HG03354 (cell line): ENCODE measurements around the gene EIF5A.

Experiments
- ATAC-seq: cut with Tn5 transposase; IDR thresholded peaks from one replicate; pipeline ENCODE4 v1.9.1; 2021; ENCODE audit warnings: mild to moderate bottlenecking; ENCODE audit not compliant: unreplicated experiment, poor library complexity, severe bottlenecking

EIF5A gene

DNA sequence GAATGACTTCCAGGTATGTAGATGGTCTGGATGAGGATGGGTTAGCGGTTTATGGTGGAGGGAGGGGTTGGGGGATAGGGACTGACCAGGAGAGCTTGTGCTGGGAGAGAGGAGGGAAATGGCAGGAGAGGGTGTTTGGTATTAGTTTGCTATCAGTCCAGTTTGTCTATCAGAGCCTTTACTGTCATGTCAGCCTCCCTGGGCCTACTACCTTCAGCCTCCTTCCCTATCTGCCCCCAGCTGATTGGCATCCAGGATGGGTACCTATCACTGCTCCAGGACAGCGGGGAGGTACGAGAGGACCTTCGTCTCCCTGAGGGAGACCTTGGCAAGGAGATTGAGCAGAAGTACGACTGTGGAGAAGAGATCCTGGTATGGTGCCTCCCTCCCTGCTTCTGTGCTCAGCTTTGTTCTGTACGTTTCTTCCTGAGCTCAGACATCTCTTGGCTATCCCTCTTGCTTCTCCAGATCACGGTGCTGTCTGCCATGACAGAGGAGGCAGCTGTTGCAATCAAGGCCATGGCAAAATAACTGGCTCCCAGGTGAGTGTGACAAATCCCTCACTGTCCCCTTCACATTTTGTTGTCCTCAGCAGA, 3.8 kb downstream of the EIF5A start:
- no peak for ATAC-seq

- ATAC-seq, result no peak
Observed at GRCh38 chr17:7312432-7313087, 5.1 kb downstream of the EIF5A start.

GRCh38 chr17:7313088-7313889, 5.9 kb downstream of the EIF5A start:
- ATAC-seq, result no peak

- no peak for ATAC-seq
Observed at GRCh38 chr17:7313890-7314718, 6.7 kb downstream of the EIF5A start.

- peak; percentile 85 for ATAC-seq
Observed at GRCh38 chr17:7314719-7315569, 7.5 kb downstream of the EIF5A start, which contains the start of gene GPS2. TSS of gene GPS2 (minus strand) at chr17:7315360. CDS start at chr17:7315052, 308 bp downstream.

DNA sequence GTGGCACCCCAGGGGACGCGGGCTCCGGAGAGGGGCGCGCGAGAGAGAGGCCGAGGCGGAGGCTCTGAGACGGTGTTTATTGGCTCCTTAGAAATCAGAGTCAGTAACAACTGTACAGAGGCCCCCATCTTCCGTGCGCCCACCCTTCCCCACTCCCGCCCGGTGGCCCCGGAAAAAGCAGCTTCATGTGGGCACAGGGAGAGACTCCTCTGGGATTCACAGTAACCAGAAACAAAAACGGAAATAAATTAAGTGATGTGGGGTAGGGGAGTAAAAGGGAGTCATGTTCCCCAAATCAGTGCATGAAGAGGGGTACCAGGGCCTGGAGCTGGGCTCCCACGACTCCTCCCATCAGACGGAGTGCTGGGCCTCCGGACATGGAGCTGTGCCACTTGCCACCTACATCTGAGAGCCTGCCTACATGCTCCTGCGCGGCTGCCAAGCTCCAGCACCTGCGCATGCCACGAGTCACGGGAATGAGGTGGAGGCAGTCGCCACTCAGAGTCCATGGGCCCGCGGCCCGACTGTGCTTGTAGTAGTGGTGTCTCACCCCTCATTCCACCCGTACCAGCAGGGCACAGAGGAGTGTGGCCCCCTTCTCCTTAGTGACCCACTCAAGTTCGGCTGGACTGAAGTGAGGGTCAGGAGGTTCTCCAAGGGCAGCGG, 8.3 kb downstream of the EIF5A start:
- ATAC-seq, result no peak

DNA sequence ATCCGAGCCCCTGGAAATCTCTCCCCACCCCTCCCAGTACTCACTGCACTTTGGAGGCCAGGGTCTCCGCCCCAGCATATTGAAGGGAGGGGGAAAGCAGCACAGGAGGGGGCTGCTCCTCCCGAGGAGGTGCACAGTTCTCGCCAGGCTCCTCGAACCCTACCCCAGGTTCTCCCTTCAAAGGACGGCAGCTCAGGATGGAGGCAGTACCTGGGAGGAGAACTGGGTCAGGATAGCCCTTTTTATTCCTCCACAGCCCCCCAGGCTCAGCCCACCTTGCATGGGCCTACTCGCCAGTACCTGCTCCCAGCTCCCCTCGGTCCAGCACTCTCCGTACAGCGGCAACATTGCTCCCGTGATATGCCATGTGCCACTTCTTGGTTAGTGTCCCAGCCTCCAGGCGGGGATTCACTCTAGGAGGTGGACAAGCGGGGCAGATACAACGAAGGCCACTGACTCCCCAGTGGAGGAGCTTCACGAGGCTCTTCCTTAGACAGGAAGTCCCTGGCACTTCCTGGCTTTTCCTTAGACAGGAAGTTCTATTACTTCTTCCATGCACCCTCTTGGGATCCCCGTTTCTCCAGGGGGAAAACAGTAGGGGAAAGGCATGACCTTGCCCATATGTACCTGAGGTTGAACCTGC, 9.9 kb downstream of the EIF5A start:
- no peak for ATAC-seq

DNA sequence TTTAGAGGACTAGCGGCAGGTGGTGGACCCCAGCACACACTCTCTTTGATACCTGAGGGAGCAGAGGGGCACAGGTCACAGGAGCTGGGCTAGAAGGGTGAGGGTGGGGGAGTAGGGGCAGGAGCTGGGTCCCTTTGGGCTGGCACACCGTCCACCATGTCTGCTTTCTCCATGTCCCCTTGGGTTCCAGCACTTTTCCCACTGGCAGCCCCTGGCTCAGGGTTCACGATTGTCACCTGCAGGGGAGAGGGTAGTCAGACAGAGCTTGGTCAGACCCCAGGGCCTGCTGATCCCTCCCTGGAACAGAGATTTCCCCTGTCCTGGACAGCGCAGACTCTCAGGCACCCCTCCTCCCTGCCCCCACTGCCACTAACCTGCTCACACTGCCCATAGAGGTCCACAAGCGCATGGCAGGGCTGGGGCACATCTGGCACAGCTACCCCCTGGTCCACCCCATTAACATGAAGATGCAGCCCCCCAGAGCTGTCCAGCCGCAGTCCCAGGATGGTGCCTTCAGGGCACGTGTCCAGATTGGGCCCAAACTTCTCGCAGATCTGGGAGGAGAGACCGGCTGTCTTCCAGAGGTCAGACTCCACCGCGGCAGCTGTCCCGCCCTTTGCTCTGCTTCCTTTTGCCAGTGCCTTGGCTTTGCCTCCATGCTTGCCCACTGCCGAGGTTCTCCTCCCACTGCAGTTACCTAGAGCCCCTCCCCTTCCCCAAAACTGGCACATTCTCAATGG, 10.9 kb downstream of the EIF5A start:
- no peak for ATAC-seq

DNA sequence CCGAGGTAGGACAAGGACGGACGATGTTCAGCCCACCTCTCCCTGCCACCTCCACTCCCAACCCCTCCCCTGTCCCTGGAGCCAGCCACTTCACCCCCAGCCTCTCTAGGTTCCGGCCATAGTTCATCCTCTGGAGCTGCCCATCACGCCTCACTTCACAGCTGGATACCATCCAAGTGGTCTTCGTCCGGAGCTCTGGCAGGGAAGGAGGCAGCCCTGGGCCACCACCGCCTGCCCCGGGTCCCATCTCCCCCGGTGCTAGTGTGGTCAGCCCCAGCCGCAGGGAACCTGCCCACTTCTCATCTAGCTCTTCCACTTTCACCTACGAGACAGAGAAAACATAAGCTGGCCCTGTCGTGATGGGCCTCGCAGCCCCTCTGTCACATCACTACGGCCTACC, 14.0 kb downstream of the EIF5A start:
- no peak for ATAC-seq

DNA sequence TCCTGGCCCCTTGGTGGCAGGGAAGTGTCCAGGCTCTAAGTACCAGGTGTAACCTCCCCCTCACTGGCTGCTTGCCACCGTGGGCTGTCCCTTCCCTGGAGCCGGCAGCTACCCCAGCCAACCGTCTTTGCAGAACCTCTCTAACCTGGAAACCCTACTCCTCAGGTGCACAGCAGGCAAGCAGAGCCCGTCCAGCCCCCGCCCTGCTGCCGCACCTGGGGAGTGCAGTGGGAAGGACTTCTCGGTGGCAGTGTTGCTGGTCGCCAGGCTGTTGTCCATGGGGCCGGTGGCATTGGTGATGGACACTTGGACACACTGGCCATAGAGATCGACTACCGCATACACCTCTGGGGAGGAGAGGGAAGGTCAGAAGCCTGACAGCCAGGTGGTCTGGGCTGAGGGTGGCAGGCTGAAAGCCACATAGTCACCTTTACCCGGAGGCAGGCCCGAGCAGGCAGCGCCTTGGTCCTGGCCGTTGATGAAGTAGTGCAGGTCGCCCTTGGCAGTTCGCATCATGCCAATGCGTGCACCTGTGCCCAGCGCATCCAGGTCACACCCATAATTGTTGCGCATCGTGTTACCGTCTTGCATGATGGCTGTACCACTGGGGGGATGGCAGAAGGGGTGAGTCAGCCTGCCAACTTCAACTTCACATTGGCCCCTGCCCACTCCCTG, 15.2 kb downstream of the EIF5A start:
- no peak for ATAC-seq

DNA sequence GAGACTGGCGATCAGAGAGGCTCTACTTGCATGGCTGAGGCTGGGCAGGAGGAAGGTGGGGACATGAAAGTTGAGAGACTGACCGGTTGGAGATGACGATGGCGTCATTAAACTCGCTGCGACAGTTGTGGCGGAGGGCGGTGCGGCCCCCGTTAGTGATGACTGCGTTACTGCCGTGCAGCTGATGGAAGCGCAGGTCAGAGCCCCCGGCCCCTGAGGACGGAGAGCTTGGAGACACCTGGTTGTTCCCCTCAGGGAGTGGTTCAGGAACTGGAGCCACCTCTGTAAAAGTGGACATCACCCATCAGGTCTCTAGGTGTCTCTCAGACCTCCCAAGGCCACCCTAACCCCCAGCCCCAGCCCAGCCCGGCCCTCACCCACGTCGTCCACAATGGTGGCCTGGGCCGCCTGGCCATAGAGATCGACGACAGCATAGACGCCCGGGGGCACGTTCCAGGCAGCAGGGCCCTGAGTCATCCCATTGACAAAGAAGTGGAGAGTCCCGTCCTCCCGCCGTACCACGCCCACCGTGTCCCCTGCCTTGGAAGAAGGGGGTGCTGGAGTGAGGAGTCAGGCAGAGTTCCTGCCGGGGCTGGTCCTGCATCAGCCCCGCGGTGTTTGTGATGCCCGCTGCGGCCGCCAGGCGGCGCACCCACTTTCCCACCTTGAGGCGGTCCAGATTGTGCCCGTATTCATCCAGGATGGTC, 16.5 kb downstream of the EIF5A start:
- no peak for ATAC-seq

GRCh38 chr17:7324438-7324779, 17.0 kb downstream of the EIF5A start:
- no peak for ATAC-seq

DNA sequence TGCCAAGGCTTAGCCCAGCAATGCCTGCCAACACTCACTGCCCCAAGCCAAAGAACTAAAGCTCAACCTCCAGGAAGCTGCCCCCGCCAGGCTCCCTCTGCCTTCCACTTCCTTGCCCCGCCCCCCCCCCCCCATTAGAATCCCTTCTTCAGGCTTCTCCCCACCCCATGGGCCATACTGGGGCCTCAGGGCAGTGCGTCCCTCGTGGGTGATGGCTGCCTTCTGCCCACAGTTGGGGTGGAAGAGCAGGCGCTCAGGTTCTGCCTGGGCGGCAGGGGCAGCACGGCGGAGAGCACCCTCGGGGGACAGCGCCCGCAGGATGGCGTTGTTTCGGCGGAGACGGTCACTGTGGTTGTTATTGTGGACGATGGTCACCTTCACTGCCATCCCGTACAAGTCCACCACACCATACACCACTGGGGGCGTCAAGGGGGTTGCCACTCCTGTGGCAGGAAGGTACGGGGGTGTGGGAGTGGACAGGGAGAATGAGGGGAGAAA, 17.7 kb downstream of the EIF5A start:
- no peak for ATAC-seq

DNA sequence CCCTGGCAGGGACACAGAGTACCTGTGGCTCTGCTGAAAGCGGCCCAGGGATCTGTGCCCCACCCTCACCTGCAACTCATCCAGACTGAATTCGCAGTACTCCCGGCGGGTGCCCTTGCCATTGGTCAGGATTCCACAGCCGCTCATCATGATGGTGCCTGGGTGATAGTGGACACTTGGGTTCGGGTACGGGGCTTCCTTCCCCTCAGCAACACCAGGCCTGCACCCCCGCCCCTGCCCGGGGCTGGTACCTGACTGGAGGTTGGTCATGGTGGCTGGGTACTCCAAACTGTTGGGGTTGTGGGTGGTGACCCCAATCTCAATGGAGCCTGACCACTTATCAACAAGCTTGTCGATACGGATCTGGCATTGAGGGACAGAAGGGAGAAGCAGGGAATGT, 18.8 kb downstream of the EIF5A start:
- ATAC-seq, result no peak

GRCh38 chr17:7327056-7327455, 19.6 kb downstream of the EIF5A start:
- no peak for ATAC-seq

DNA sequence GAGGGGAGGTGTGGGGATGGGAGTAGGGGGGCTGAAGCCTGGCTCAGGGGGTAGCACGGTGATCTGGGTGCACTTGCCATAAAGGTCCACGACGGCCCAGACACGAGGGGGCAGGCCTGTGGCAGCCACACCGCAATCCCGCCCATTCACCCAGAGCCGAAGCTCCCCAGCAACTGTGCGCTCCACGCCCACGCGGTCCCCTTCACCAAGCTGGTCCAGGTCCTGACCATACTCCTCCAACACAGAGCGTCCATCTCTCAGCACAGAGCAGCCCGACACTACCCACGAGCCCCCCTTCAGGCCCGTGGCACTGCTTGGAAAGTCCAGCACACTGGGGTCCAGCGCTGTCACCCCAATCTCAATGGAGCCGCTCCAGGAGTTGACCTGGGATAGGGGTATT, 20.1 kb downstream of the EIF5A start:
- ATAC-seq, result no peak
